H54 (cell line): ENCODE measurements around the gene IL17B.

Experiments used
- DNase-seq: peaks from one replicate; pipeline ENCODE4 v3.0.0; 2011; ENCODE audit warnings: low spot score, mixed read lengths; ENCODE audit not compliant: insufficient read length
- FAIRE-seq: peaks from 3 replicates; lab custom pipeline; 2011; peaks lifted over from hg19 to GRCh38; lab: Jason Lieb, UNC
- POLR2A ChIP-seq: IDR thresholded peaks from 2 replicates; pipeline ENCODE4 v1.6.1; 2011; ENCODE audit warnings: low read depth, mild to moderate bottlenecking, low read length

The IL17B gene

DNA sequence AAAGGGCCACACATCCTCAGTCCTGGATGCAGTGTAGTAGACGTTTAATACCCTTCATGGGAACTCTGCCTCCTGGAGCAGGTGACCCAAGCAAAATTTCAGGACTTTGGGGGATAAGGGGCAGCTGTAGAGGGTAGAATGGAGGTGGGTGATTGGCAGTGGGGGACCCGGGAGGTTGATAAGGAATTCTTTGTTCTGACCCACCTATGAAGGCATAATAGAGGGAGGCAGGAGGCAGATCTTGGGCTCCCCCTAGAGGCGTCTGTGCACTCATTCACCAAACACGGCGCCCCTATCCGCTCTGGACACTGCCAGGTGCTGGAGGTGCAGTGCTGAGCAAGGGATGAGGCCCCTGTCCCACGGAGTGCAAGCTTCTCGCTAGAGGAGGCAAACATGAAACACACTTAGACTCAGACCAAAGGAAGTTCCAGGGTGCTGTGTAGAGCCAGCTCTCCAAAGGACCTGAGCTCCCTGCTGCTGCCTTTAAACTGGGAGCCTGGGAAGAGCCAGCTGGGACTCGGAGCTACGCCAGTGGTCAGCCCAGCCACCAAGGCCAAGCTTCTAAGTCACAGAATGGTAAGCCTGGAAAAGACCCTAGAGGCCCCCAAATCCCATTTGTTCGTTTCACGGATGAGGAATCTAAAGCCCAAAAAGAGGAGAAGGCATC, 7.7 kb downstream of the IL17B start:
- TF ChIP-seq POLR2A, result no peak
- DNase-seq (peak; percentile 77), FAIRE-seq (no peak)

DNA sequence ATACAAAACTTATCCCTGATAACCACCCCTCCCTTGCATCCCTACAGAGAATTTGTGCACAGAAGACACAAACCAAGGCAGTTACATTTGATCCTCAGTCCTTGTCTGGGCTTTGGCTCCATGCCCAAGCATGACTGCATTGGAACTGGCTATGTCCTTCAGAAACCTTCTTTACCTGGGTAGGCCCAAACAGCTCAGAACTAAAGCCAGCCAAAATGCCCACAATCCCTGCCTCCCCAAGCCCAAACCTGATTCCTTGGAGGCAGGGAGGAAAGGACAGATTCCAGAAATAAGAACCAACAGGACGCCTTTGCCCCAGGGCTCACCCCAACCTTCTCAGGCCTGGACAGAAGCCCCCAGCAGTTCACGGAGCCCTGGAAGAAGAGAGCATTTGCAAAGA, 8.2 kb downstream of the IL17B start:
- no peak for TF ChIP-seq POLR2A
- FAIRE-seq (no peak), DNase-seq (no peak)

DNA sequence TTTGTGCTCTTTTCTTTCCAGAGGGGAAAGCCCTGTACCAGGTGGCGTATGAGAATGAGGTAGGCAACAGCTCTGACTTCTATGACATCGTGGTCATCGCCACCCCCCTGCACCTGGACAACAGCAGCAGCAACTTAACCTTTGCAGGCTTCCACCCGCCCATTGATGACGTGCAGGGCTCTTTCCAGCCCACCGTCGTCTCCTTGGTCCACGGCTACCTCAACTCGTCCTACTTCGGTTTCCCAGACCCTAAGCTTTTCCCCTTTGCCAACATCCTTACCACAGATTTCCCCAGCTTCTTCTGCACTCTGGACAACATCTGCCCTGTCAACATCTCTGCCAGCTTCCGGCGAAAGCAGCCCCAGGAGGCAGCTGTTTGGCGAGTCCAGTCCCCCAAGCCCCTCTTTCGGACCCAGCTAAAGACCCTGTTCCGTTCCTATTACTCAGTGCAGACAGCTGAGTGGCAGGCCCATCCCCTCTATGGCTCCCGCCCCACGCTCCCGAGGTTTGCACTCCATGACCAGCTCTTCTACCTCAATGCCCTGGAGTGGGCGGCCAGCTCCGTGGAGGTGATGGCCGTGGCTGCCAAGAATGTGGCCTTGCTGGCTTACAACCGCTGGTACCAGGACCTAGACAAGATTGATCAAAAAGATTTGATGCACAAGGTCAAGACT, 11.0 kb downstream of the IL17B start:
- no peak for FAIRE-seq
- DNase-seq, result no peak
- no peak for TF ChIP-seq POLR2A

DNA sequence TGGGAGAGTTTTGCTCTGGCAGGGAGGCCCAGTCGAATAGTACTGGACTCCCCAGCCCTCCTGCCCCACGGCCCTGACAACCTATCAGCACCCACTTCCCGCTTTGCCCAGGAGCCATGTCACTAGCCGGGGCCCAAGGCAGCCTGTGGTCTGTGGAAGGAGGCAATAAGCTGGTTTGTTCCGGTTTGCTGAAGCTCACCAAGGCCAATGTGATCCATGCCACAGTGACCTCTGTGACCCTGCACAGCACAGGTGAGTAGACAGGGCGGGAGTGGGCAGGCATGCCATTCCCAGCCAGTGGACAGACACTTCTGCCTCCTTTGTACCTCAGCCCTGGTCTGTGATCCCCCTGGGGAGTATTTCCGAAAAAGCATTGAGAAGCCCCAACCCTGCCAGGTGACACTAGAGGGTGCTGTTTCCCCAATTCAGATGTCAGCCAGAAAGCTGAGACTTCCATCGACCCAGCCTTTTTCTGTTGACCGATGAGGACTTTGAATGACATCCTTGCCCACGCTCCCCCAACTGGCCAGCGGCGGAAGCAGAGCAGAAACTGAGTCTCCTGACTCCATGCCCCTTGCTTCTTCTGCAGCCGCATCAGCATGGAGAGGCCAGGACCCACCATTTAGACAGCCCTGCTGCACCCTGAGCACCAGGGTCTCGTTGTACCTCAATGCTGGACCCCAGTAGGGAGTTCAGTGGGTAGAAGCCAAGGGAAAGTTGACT, 11.7 kb downstream of the IL17B start:
- no peak for FAIRE-seq
- DNase-seq, result peak; percentile 84
- no peak for TF ChIP-seq POLR2A

DNA sequence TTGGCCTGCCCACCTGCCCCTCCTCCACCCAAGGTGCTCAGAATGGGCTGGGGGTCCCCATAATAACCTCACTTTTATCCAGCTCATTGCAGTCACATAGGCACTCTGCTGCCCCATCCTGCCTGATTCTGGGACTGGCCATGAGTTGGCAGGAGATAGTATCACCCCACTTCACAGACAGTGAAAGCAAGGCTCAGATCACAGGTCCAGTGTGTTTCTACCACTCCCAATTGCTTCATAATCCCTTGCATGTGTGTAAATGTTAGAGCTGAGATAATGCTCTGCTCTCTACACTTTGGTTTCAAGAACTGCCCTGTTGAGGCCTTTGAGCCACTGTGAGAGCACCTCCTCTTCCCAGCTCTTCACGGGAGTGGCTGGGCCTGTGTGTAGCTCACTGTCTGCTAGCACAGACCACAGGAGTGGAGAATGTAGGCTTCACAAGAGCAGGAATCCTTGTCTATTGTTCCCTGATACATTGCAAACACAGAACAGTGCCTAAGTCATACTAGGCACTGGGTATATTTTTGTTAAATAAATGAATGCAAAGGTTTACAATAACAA, 12.8 kb downstream of the IL17B start:
- TF ChIP-seq POLR2A, result no peak
- FAIRE-seq, result no peak
- no peak for DNase-seq

DNA sequence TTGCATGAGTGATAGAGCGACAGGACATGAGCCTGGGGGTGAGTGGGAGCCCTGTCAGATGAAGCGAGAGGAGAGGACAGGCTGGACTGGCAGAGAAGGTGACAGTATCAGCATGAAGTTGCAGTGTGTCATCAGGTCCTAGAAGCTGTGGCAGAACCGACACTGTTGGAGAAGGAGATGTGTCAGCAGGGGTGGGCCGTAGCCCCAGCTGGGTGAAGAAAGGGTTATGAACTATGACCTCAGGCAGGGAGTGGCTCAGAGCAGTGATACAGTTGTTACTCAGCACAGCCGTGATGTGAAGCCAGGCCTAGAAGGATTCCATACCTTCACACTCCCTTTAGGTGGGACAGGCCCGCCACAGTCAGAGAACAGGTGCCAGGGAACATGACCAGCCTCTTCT, 13.7 kb downstream of the IL17B start:
- no peak for DNase-seq
- no peak for TF ChIP-seq POLR2A
- FAIRE-seq, result no peak

DNA sequence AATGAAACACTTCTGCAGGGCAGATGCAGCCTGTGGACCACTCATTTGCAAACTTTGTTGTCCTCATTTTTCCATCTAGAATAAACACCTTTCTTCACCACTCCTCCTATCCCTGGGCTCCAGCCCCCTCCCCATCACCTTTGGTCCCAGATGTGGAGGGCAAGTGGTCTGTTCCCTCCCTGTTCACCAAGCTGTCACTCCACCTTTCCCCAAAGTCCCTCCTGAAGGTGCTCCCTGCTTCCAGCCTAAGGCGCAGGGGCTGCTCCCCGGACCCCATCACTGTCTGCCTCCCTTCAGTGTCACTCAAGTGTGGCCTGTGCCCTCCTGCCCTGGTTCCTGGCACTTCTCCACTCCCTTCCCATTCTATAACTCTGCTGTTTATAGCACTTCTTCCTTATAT, 14.4 kb downstream of the IL17B start:
- DNase-seq, result no peak
- no peak for TF ChIP-seq POLR2A
- no peak for FAIRE-seq

DNA sequence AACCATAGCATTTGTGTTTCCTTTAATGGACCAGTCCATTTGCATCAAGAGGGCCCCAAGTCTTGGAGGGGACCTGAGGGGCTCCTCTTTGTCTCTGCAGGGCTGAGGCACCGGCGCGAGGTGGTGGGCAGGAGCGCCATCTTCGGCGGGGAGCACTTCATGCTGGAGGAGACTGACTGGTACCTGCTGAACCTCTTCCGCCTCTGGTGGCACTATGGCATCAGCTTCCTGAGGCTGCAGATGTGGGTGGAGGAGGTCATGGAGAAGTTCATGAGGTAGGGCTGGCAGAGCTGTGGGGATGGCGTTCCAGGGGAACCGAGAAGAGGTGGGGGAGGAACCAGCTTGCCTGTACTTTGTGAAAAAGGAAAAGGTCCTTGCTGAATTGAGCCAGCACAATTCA, 15.2 kb downstream of the IL17B start:
- DNase-seq (no peak), FAIRE-seq (no peak)
- no peak for TF ChIP-seq POLR2A

DNA sequence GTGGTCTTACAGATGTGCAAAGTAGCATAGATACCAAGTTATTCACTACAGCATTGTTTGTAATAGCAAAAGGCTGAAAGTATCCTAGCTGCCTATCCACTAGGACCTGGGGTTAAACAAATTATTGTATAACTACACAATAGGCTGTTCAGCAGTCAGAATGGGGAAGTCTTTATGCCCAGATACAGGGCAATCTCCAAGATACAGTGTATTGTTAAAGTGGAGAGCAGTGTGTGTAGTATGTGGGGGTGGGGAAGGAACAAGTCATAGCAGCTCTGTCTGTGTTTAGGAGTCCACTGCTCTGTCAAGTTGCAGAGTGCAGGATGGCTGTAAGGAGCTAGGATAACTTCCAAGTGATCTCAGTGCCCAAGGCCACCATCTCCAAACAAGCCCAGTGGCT, 15.7 kb downstream of the IL17B start:
- no peak for FAIRE-seq
- no peak for TF ChIP-seq POLR2A
- no peak for DNase-seq

DNA sequence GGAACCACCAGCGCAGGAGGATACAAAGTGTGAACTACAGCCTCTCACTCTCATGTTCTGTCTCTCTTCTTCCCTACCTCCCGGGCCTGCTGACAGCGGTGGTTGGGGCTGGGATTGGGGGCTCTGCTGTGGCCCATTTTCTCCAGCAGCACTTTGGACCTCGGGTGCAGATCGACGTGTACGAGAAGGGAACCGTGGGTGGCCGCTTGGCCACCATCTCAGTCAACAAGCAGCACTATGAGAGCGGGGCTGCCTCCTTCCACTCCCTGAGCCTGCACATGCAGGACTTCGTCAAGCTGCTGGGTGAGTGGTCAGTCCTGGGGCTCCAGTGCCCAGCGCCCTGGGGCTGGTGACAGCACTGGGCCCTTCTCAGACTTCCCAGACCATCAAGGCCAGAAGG, 16.6 kb downstream of the IL17B start:
- DNase-seq (no peak), FAIRE-seq (no peak)
- no peak for TF ChIP-seq POLR2A

DNA sequence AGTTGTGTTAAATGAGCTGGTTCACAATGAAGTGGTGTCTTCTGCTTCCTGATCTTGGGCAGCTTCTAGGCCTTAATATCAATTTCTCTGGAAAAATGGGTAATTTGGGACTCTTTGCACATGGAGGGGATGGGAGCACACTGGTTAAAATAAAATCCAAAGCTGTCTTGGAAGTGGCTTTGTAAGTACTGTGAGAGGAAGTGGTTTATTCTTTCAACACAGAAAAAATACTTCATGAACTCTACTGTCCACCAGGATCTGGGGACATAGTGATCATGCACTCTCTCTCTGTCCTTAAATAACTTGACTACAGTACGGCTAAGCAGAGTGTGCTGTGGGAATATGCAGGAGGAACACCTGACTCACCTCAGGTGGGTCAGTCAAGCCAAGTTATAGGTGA, 18.8 kb downstream of the IL17B start:
- DNase-seq (no peak), FAIRE-seq (no peak)
- no peak for TF ChIP-seq POLR2A

DNA sequence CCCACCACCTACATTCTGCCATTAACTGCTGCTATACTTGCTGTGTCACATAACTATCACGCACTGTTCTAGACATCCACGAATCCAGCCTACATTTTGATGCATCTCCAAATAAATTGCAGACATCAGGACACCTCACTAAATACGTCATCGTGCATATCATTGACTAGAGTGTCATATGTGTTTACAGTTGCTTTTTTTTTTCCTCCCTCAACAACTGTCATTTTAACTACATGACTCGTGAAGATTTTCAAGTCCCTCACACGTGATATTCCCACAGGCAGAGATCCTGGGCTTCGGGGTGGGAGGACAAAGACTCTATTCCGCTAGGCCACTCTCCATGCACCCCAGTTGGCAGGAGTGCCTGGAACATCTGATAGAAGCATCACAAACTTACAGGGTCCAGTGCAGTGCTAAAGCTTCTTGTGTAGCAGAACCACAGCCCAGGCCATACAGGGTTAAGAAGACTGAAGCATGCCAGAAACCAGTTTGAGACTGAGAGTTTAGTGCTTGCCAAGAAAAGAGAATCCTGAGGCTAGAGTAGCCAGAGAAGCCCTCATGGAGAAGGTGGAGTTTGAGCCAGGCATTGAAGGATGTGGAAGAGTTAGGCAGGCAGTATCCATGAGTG, 20.1 kb downstream of the IL17B start:
- no peak for TF ChIP-seq POLR2A
- DNase-seq (no peak), FAIRE-seq (no peak)

DNA sequence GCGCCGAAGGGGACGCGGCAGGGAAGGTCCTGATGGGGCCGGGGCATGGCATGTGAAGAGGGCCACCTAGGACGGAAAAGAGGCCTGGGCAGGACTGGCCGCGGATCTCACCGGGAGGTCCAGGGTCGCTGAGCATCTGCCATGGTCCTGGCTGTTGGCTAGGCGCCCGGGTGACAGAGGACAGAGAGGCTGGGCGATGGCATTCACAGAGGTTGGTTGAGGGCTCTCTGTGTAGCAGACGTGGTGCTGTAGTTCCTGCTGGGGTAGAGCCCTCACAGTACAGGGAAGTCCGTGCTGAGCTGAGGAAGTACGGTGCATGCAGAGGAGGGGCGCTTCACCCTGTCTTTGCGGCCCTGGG, 20.8 kb downstream of the IL17B start:
- FAIRE-seq (no peak), DNase-seq (no peak)
- no peak for TF ChIP-seq POLR2A
